ENCODE measurements around the gene PRSS35.

- TF ChIP-seq U2AF1 (optimal IDR thresholded peaks at IDR 0.05; ENCODE audit: low read depth, low read length), result no peak
- no peak for TF ChIP-seq ZKSCAN1 (IDR thresholded peaks at IDR 0.05; ENCODE audit: low read length)
- no peak for TF ChIP-seq GABPB1 (CRISPR knock-in tag; IDR thresholded peaks at IDR 0.05)
- no peak for TF ChIP-seq DMAP1 (CRISPR knock-in tag; IDR thresholded peaks at IDR 0.05)
Observed at GRCh38 chr6:83474309-83474708, 38.0 kb upstream of the PRSS35 start.

Measured in HepG2 (cell line).